ENCODE results near the gene ADAM11. TPM values are rescaled to one million over a fixed set of nuclear protein-coding genes. Genes with fewer than 3 reads are reported as not detected.
"Not testable (repeated sequence)": the region's sequence is repeated elsewhere in the genome, so short reads cannot be mapped to it uniquely, and the experiment has no call there.

Gene ADAM11, protein sequence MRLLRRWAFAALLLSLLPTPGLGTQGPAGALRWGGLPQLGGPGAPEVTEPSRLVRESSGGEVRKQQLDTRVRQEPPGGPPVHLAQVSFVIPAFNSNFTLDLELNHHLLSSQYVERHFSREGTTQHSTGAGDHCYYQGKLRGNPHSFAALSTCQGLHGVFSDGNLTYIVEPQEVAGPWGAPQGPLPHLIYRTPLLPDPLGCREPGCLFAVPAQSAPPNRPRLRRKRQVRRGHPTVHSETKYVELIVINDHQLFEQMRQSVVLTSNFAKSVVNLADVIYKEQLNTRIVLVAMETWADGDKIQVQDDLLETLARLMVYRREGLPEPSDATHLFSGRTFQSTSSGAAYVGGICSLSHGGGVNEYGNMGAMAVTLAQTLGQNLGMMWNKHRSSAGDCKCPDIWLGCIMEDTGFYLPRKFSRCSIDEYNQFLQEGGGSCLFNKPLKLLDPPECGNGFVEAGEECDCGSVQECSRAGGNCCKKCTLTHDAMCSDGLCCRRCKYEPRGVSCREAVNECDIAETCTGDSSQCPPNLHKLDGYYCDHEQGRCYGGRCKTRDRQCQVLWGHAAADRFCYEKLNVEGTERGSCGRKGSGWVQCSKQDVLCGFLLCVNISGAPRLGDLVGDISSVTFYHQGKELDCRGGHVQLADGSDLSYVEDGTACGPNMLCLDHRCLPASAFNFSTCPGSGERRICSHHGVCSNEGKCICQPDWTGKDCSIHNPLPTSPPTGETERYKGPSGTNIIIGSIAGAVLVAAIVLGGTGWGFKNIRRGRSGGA
- 0.43 TPM for total RNA-seq
- long read RNA-seq, partial matches to known transcripts: 1 of 1 reads
- long read RNA-seq, other reads (novel, unspliced or antisense): 0 of 1 reads

- DNase-seq (peak; percentile 57), ATAC-seq (peak; percentile 19)
- Histone ChIP-seq H3K27me3 (peaks cover 38% of the 10 kb centered on the region), H3K9me3 (no peaks in the 10 kb centered on the region), H3K27ac (no peak within 1 kb of the TSS), H3K4me1 (peaks cover 7% of the 10 kb centered on the region), H3K36me3 (no peaks in the 10 kb centered on the region), H3K4me3 (peak within 1 kb of the TSS; percentile 41)
- intact Hi-C loops (cut with DNase I): no loop called here
- no peak for TF ChIP-seq CTCF (IDR thresholded peaks at IDR 0.05)
These were observed at the start of gene ADAM11 for GRCh38 chr17:44758414-44759085. Gene ADAM11 (plus strand): TSS chr17:44758988. CDS start chr17:44759200, 212 bp downstream.

DNA sequence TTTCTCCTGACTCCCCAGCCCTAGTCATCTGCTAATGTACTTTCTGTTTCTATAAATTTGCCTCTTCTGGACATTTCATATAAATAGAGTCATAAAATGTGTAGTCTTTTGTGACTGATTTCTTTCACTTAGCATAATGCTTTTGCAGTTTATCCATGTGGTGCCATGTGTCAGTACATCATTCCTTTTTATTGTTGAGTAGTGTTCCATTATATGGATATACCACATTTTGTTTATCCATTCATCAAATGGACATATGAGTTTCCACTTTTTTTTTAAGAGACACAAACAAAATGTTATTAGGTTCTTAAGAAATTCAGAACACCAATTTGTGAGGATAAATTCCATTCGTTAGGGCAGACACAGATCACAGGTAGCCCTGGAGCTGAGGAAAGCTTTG is 39.3 kb upstream of the ADAM11 start:
- H3K27ac ChIP-seq: no peak overlapping the region
- no peaks in the 10 kb centered on the region for H3K36me3 ChIP-seq
- no peak for DNase-seq
- no peak overlapping the region for H3K4me3 ChIP-seq
- intact Hi-C loops (cut with DNase I): no loop called here
- ATAC-seq: no peak
- no peaks in the 10 kb centered on the region for H3K27me3 ChIP-seq
- TF ChIP-seq CTCF (IDR thresholded peaks at IDR 0.05): no peak
- no peaks in the 10 kb centered on the region for H3K4me1 ChIP-seq
- no peaks in the 10 kb centered on the region for H3K9me3 ChIP-seq

DNA sequence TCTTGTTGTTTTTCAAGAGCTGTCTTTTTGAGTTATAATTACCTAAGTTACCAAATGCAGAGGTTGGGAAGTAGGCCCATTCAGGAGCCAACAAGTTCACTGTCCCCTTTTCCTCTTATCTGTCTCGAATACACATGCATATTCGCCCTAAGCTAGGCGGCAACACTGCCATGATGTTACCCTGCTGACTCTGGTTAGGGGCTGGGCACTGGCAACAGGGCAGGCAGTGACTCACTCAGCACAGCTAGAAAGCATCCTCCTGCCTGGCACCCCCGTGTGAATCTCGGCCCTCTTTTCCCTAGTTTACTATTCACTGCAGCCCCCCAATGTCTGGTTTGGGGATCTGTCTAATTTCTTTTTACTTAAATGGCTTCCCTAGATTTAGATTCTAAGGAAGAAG is 36.5 kb upstream of the ADAM11 start:
- TF ChIP-seq CTCF (IDR thresholded peaks at IDR 0.05): no peak
- no peaks in the 10 kb centered on the region for H3K4me1 ChIP-seq
- H3K9me3 ChIP-seq: no peaks in the 10 kb centered on the region
- no peak for ATAC-seq
- H3K4me3 ChIP-seq: no peak overlapping the region
- H3K27me3 ChIP-seq: no peaks in the 10 kb centered on the region
- H3K27ac ChIP-seq: no peak overlapping the region
- H3K36me3 ChIP-seq: no peaks in the 10 kb centered on the region
- DNase-seq: no peak
- intact Hi-C loops (cut with DNase I): no loop called here

DNA sequence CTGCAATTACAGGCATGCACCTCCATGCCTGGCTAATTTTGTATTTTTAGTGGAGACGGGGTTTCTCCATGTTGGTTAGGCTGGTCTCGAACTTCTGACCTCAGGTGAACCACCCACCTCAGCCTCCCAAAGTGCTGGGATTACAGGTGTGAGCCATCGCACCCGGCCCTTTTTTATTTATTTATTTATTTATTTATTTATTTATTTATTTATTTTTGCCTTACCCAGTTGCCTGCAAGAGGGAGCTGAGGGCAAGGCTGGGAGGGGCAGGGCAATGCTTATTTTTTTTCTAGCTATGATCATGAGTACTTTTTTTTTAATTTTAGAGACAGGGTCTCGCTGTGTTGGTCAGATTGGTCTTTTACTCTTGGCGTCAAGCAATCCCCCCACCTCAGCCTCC is 32.7 kb upstream of the ADAM11 start:
- H3K27me3 ChIP-seq; DNase-seq; intact Hi-C loops (cut with DNase I); H3K9me3 ChIP-seq; H3K27ac ChIP-seq; H3K4me1 ChIP-seq; H3K36me3 ChIP-seq; H3K4me3 ChIP-seq; ATAC-seq: not testable (repeated sequence)

DNA sequence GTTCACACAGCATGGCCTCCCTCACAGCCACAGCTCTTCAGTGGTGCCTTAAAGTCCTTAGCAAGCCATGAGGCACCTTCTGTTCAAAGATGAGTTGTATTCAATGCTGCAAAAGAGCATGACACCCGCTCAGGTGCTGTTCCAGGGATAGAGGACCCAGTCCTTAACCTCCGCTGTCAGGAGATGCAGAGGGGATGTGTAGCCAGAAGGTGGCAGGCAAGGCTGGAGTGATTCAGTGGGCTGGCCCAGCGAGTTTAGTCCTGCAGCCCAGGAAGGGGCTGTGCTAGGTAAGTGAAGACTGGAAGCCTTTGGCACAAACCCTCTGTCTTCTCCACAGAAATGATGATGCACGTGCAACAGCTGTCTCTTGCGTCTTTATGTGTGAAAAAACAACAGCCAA is 25.0 kb upstream of the ADAM11 start:
- Histone ChIP-seq H3K4me3 (no peak overlapping the region), H3K36me3 (peaks cover 6% of the 10 kb centered on the region), H3K9me3 (no peaks in the 10 kb centered on the region), H3K27me3 (no peaks in the 10 kb centered on the region), H3K4me1 (no peaks in the 10 kb centered on the region), H3K27ac (no peak overlapping the region)
- no peak for TF ChIP-seq CTCF (IDR thresholded peaks at IDR 0.05)
- DNase-seq (no peak), ATAC-seq (peak; percentile 13)
- intact Hi-C loops (cut with DNase I): no loop called here
